HCT116 (cell line): ENCODE data around the gene DHCR7. TPM values are rescaled to one million over a fixed set of nuclear protein-coding genes. Genes with fewer than 3 reads are reported as not detected.

Experiments used
- ATAC-seq: fragments of 200-7000 bp; cut with Tn5 transposase; 2 replicates; pipeline ENCODE4 v1.9.1; 2020; ENCODE audit warnings: mild to moderate bottlenecking, moderate library complexity
- BruUV-seq: library from RNA; stranded (reverse); fragments of 400-500 nt; replicated peaks from 2 replicates; lab custom pipeline; 2021; lab: Mats Ljungman, UMichigan
- CTCF ChIA-PET: fragments of 300-600 bp; sonication (Branson Sonifier 250); formaldehyde crosslinking; loops from one replicate; lab custom pipeline; 2021; ENCODE audit warnings: antibody characterized with exemption; lab: Charles Lee
- POLR2A ChIA-PET: fragments of 300-600, 350-600 bp; sonication (Branson Sonifier 250); formaldehyde crosslinking; loops from one replicate; lab custom pipeline; 2021; ENCODE audit warnings: antibody characterized with exemption; lab: Charles Lee
- RAD21 ChIA-PET, 2 experiments: fragments of 300-600 bp; sonication (Branson Sonifier 250); formaldehyde crosslinking; loops; one replicate each; lab custom pipeline; 2023; ENCODE audit warnings: low total read pairs in 2 of 2; ENCODE audit not compliant: uncharacterized antibody in 2 of 2, unreplicated experiment in 2 of 2, low non-redundant PET in 1 of 2; lab: Charles Lee
- DNase-seq: peaks from one replicate; pipeline ENCODE4 v3.0.0-alpha.2; 2010; ENCODE audit warnings: low read depth, low spot score
- H2AFZ ChIP-seq: fragments of 200-600 bp; shearing (Covaris generic), sonication (generic); 2 replicates; pipeline ENCODE4 v1.6.1; 2017; ENCODE audit warnings: low read depth, mixed run types, mixed read lengths, antibody characterized with exemption, low read length; ENCODE audit not compliant: poor library complexity, severe bottlenecking
- H3K27ac ChIP-seq: 2 replicates; pipeline ENCODE4 v1.5.1; 2012; ENCODE audit warnings: low read depth, low read length
- H3K27me3 ChIP-seq: fragments of 200-600 bp; sonication (generic); 2 replicates; pipeline ENCODE4 v1.6.1; 2016; ENCODE audit warnings: mixed run types, low read length, mixed read lengths; ENCODE audit not compliant: insufficient read depth
- H3K36me3 ChIP-seq, 2 experiments: fragments of 200-500 bp in 1 of 2; fragments of 200-600 bp in 1 of 2; sonication (Bioruptor generic) in 1 of 2; sonication (generic) in 1 of 2; 2 replicates each; pipeline versions ENCODE4 v1.5.1 to v1.6.1; 2014 to 2016; ENCODE audit warnings: low read length in 2 of 2, inconsistent platforms in 1 of 2, mixed read lengths in 1 of 2, mixed run types in 1 of 2; ENCODE audit not compliant: insufficient read depth in 2 of 2, control insufficient read depth in 1 of 2
- H3K4me1 ChIP-seq, 2 experiments: fragments of 200-600 bp in 1 of 2; sonication (generic) in 1 of 2; 2 replicates each; pipeline versions ENCODE4 v1.5.1 to v1.6.1; 2012 to 2017; ENCODE audit warnings: low read length in 2 of 2, inconsistent platforms in 1 of 2, mild to moderate bottlenecking in 1 of 2, mixed read lengths in 1 of 2, mixed run types in 1 of 2, moderate library complexity in 1 of 2; ENCODE audit not compliant: insufficient read depth in 2 of 2, control insufficient read depth in 1 of 2
- H3K4me2 ChIP-seq: fragments of 200-600 bp; sonication (generic); 2 replicates; pipeline ENCODE4 v1.6.1; 2017; ENCODE audit warnings: mixed run types, low read length, mixed read lengths
- H3K4me3 ChIP-seq, 2 experiments: fragments of 200-600 bp in 1 of 2; sonication (generic) in 1 of 2; replicated peaks in 1 of 2; 2 replicates each; pipeline ENCODE4 v1.5.1; 2011 to 2016; ENCODE audit warnings: low read length in 2 of 2, control low read depth in 1 of 2, low read depth in 1 of 2, mild to moderate bottlenecking in 1 of 2, mixed read lengths in 1 of 2, mixed run types in 1 of 2
- H3K79me2 ChIP-seq: fragments of 200-600 bp; sonication (generic); 2 replicates; pipeline ENCODE4 v1.6.1; 2017; ENCODE audit warnings: mild to moderate bottlenecking, mixed run types, low read length, moderate library complexity, mixed read lengths; ENCODE audit not compliant: insufficient read depth
- H3K9ac ChIP-seq: fragments of 200-600 bp; sonication (generic); 2 replicates; pipeline ENCODE4 v1.6.1; 2016; ENCODE audit warnings: low read length, mixed read lengths
- H3K9me2 ChIP-seq: fragments of 200-600 bp; sonication (generic), shearing (Covaris generic); 2 replicates; pipeline ENCODE4 v1.6.1; 2017; ENCODE audit warnings: mixed run types, mild to moderate bottlenecking, moderate library complexity; ENCODE audit not compliant: insufficient read depth
- H3K9me3 ChIP-seq, 2 experiments: fragments of 200-500 bp in 1 of 2; fragments of 200-600 bp in 1 of 2; sonication (Bioruptor generic) in 1 of 2; sonication (generic) in 1 of 2; 2 replicates each; pipeline ENCODE4 v1.6.1; 2014 to 2017; ENCODE audit warnings: low read length in 2 of 2, mixed read lengths in 2 of 2, inconsistent platforms in 1 of 2, low read depth in 1 of 2, mild to moderate bottlenecking in 1 of 2, mixed run types in 1 of 2, moderate library complexity in 1 of 2; ENCODE audit not compliant: control insufficient read depth in 1 of 2, insufficient read depth in 1 of 2
- H4K20me1 ChIP-seq: fragments of 200-600 bp; sonication (generic), shearing (Covaris generic); 2 replicates; pipeline ENCODE4 v1.6.1; 2017; ENCODE audit warnings: mixed run types, mild to moderate bottlenecking, moderate library complexity; ENCODE audit not compliant: insufficient read depth
- ATF3 ChIP-seq: IDR thresholded peaks from 2 replicates; pipeline ENCODE4 v1.6.1; 2012
- CBX3 ChIP-seq: IDR thresholded peaks from 2 replicates; pipeline ENCODE4 v1.6.1; 2012; ENCODE audit warnings: low read depth
- CEBPB ChIP-seq: IDR thresholded peaks from 2 replicates; pipeline ENCODE4 v1.6.1; 2012; ENCODE audit warnings: low read depth
- EGR1 ChIP-seq: IDR thresholded peaks from 2 replicates; pipeline ENCODE4 v1.6.1; 2012; ENCODE audit warnings: low read depth
- ELF1 ChIP-seq: IDR thresholded peaks from 2 replicates; pipeline ENCODE4 v1.6.1; 2012; ENCODE audit warnings: low read depth, borderline replicate concordance
- JUND ChIP-seq: IDR thresholded peaks from 2 replicates; pipeline ENCODE4 v1.6.1; 2012
- POLR2A ChIP-seq: IDR thresholded peaks from 2 replicates; pipeline ENCODE4 v1.7.0; 2011; ENCODE audit warnings: borderline replicate concordance; ENCODE audit not compliant: insufficient read depth, insufficient read length; ENCODE audit errors: extremely low read depth
- POLR2AphosphoS5 ChIP-seq: IDR thresholded peaks from 2 replicates; pipeline ENCODE4 v1.6.1; 2011; ENCODE audit warnings: mild to moderate bottlenecking, low read depth, low read length, moderate library complexity
- SIN3A ChIP-seq: IDR thresholded peaks from 2 replicates; pipeline ENCODE4 v1.6.1; 2012; ENCODE audit warnings: low read depth
- SP1 ChIP-seq: IDR thresholded peaks from 2 replicates; pipeline ENCODE4 v1.6.1; 2012; ENCODE audit warnings: low read depth
- SRF ChIP-seq: IDR thresholded peaks from 2 replicates; pipeline ENCODE4 v1.6.1; 2012; ENCODE audit warnings: low read depth
- ZBTB33 ChIP-seq: IDR thresholded peaks from 2 replicates; pipeline ENCODE4 v1.6.1; 2011; ENCODE audit warnings: mild to moderate bottlenecking, low read length, moderate library complexity; ENCODE audit not compliant: insufficient replicate concordance; ENCODE audit errors: extremely low read depth
- intact Hi-C: fragments of 100-400 bp; cut with micrococcal nuclease; formaldehyde crosslinking; loops from 2 replicates; pipeline ENCODE4 v1.10.0; 2022
- total RNA-seq: library from RNA; stranded (reverse); gene quantifications from one replicate; pipeline ENCODE4 v1.2.1, GENCODE V29; 2021; ENCODE audit not compliant: unreplicated experiment
- TF ChIP-seq, protein P1 (sequence below), 3 experiments: fragments of 200-600 bp in 1 of 3; sonication (generic) in 1 of 3; IDR thresholded peaks in 2 of 3; conservative IDR thresholded peaks in 1 of 3; 2 replicates each; pipeline ENCODE4 v1.5.1; 2012 to 2017; ENCODE audit warnings: low read depth in 2 of 3, low read length in 2 of 3, antibody characterized with exemption in 1 of 3, borderline replicate concordance in 1 of 3, control low read depth in 1 of 3, mild to moderate bottlenecking in 1 of 3, mixed read lengths in 1 of 3, mixed run types in 1 of 3, moderate library complexity in 1 of 3; ENCODE audit not compliant: insufficient read depth in 1 of 3

The DHCR7 gene
- total RNA-seq, 1 experiment from 2014 or later = 115 TPM

GRCh38 chr11:71490731-71491390, 42.7 kb upstream of the DHCR7 start:
- Histone ChIP-seq H3K4me2 (no peak overlapping the region), H3K36me3 (peaks cover 0 to 7% of the 10 kb centered on the region in 2 experiments; a peak in 2 of 4 replicates), H3K4me1 (peaks cover 0 to 5% of the 10 kb centered on the region in 2 experiments; a peak in 1 of 4 replicates), H3K4me3 (no peak overlapping the region), H2AFZ (no peak overlapping the region), H3K27ac (no peak overlapping the region), H3K9me2 (no peaks in the 10 kb centered on the region), H4K20me1 (no peaks in the 10 kb centered on the region), H3K9me3 (no peaks in the 10 kb centered on the region), H3K9ac (no peak overlapping the region), H3K27me3 (no peaks in the 10 kb centered on the region), H3K79me2 (no peaks in the 10 kb centered on the region)
- ChIA-PET POLR2A (no interaction called here), RAD21 (no interaction called here), CTCF (no interaction called here)
- TF ChIP-seq, protein P1, sequence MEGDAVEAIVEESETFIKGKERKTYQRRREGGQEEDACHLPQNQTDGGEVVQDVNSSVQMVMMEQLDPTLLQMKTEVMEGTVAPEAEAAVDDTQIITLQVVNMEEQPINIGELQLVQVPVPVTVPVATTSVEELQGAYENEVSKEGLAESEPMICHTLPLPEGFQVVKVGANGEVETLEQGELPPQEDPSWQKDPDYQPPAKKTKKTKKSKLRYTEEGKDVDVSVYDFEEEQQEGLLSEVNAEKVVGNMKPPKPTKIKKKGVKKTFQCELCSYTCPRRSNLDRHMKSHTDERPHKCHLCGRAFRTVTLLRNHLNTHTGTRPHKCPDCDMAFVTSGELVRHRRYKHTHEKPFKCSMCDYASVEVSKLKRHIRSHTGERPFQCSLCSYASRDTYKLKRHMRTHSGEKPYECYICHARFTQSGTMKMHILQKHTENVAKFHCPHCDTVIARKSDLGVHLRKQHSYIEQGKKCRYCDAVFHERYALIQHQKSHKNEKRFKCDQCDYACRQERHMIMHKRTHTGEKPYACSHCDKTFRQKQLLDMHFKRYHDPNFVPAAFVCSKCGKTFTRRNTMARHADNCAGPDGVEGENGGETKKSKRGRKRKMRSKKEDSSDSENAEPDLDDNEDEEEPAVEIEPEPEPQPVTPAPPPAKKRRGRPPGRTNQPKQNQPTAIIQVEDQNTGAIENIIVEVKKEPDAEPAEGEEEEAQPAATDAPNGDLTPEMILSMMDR (IDR thresholded peaks at IDR 0.05 in 2 of 3, conservative IDR thresholded peaks at IDR 0.05 in 1 of 3; ENCODE audit: borderline replicate concordance in 1 of 3, insufficient read depth in 1 of 3, low read depth in 2 of 3, low read length in 2 of 3) = no peak
- TF ChIP-seq SIN3A = no peak
- no peak for TF ChIP-seq EGR1
- TF ChIP-seq CEBPB = no peak
- no peak for TF ChIP-seq ZBTB33
- no peak for TF ChIP-seq SP1
- no peak for TF ChIP-seq JUND
- TF ChIP-seq ELF1 = no peak
- no peak for TF ChIP-seq POLR2A
- no peak for TF ChIP-seq SRF
- TF ChIP-seq POLR2AphosphoS5 = no peak
- TF ChIP-seq ATF3 = no peak
- TF ChIP-seq CBX3 = no peak
- DNase-seq (no peak), ATAC-seq (no peak)
- intact Hi-C loops = no loop called here
- BruUV-seq = no TSS peak
